GM12878 (cell line): Measurements from ENCODE around the gene YPEL4. TPM values are rescaled to one million over a fixed set of nuclear protein-coding genes. Genes with fewer than 3 reads are reported as not detected.

ENCODE experiments used
- ASH2L ChIP-seq: fragments of 300-600, 200-600 bp; sonication (generic); IDR thresholded peaks from 2 replicates; pipeline ENCODE4 v1.6.1; 2017; ENCODE audit warnings: low read depth, mild to moderate bottlenecking, borderline replicate concordance
- BACH1 ChIP-seq: fragments of 450-650 bp; IDR thresholded peaks from 2 replicates; pipeline ENCODE4 v1.6.1; 2017; ENCODE audit warnings: mild to moderate bottlenecking, borderline replicate concordance
- BRCA1 ChIP-seq: IDR thresholded peaks from 2 replicates; pipeline ENCODE4 v1.6.1; 2011; ENCODE audit warnings: low read depth, low read length, improper control_type of control experiment
- CEBPZ ChIP-seq: fragments of 150-350 bp; IDR thresholded peaks from 2 replicates; pipeline ENCODE4 v1.6.1; 2016; ENCODE audit warnings: low read depth, low read length
- CHD4 ChIP-seq: fragments of 200-600 bp; sonication (generic); IDR thresholded peaks from 2 replicates; pipeline ENCODE4 v1.6.1; 2016; ENCODE audit warnings: mild to moderate bottlenecking
- CREM ChIP-seq: IDR thresholded peaks from 2 replicates; pipeline ENCODE4 v1.6.1; 2014; ENCODE audit warnings: antibody characterized with exemption, low read depth
- GABPA ChIP-seq: IDR thresholded peaks from 2 replicates; pipeline ENCODE4 v1.6.1; 2014; ENCODE audit warnings: antibody characterized with exemption, low read depth, mild to moderate bottlenecking, inconsistent platforms
- IKZF1 ChIP-seq: fragments of 450-650 bp; conservative IDR thresholded peaks from 2 replicates; pipeline ENCODE4 v1.6.1; 2017; ENCODE audit warnings: antibody characterized with exemption, mild to moderate bottlenecking
- IKZF2 ChIP-seq, 2 experiments: fragments of 450-650 bp; IDR thresholded peaks; 2 replicates each; pipeline ENCODE4 v1.6.1; 2017; ENCODE audit warnings: mild to moderate bottlenecking in 2 of 2, moderate library complexity in 2 of 2
- JUNB ChIP-seq: IDR thresholded peaks from 2 replicates; pipeline ENCODE4 v1.6.1; 2016; ENCODE audit warnings: antibody characterized with exemption, mild to moderate bottlenecking
- KAT2A ChIP-seq: conservative IDR thresholded peaks from 2 replicates; pipeline ENCODE4 v1.6.1; 2011; ENCODE audit warnings: low read depth, low read length; ENCODE audit not compliant: control insufficient read depth
- LARP7 ChIP-seq: fragments of 450-650 bp; IDR thresholded peaks from 2 replicates; pipeline ENCODE4 v1.6.1; 2017; ENCODE audit warnings: mild to moderate bottlenecking
- MAX ChIP-seq: IDR thresholded peaks from 2 replicates; pipeline ENCODE4 v1.6.1; 2012; ENCODE audit warnings: low read depth, low read length, improper control_type of control experiment
- MXI1 ChIP-seq: fragments of 150-350 bp; IDR thresholded peaks from 2 replicates; pipeline ENCODE4 v1.6.1; 2011; ENCODE audit warnings: low read depth, mild to moderate bottlenecking, inconsistent platforms, low read length, improper control_type of control experiment
- NR2F1 ChIP-seq: fragments of 450-650 bp; conservative IDR thresholded peaks from 2 replicates; pipeline ENCODE4 v1.6.1; 2017; ENCODE audit warnings: mild to moderate bottlenecking
- RAD51 ChIP-seq: fragments of 450-650 bp; IDR thresholded peaks from 2 replicates; pipeline ENCODE4 v1.6.1; 2016; ENCODE audit warnings: moderate library complexity, mild to moderate bottlenecking, inconsistent platforms
- RCOR1 ChIP-seq: conservative IDR thresholded peaks from 2 replicates; pipeline ENCODE4 v1.6.1; 2012; ENCODE audit warnings: low read depth, low read length, improper control_type of control experiment
- RELB ChIP-seq: fragments of 450-650 bp; IDR thresholded peaks from 2 replicates; pipeline ENCODE4 v1.6.1; 2017; ENCODE audit warnings: low read depth, mild to moderate bottlenecking, moderate library complexity
- SMAD1 ChIP-seq: fragments of 450-650 bp; IDR thresholded peaks from 2 replicates; pipeline ENCODE4 v1.6.1; 2018; ENCODE audit warnings: mild to moderate bottlenecking, low read depth; ENCODE audit not compliant: partially characterized antibody
- TARDBP ChIP-seq: IDR thresholded peaks from 2 replicates; pipeline ENCODE4 v1.6.1; 2016; ENCODE audit warnings: borderline replicate concordance
- TBL1XR1 ChIP-seq: IDR thresholded peaks from 2 replicates; pipeline ENCODE4 v1.6.1; 2012; ENCODE audit warnings: low read depth, low read length, improper control_type of control experiment
- WRNIP1 ChIP-seq: IDR thresholded peaks from 2 replicates; pipeline ENCODE4 v1.6.1; 2011; ENCODE audit warnings: low read depth, low read length, improper control_type of control experiment, borderline replicate concordance
- YY1 ChIP-seq: IDR thresholded peaks from 2 replicates; pipeline ENCODE4 v1.6.1; 2011; ENCODE audit warnings: low read depth, mild to moderate bottlenecking, low read length
- ZNF207 ChIP-seq: fragments of 450-650 bp; IDR thresholded peaks from 2 replicates; pipeline ENCODE4 v1.6.1; 2014; ENCODE audit warnings: antibody characterized with exemption, mild to moderate bottlenecking, borderline replicate concordance
- ZNF274 ChIP-seq: IDR thresholded peaks from one replicate; pipeline ENCODE4 v1.8.0; 2011; ENCODE audit not compliant: insufficient read length, insufficient read depth
- ZZZ3 ChIP-seq: IDR thresholded peaks from 2 replicates; pipeline ENCODE4 v1.6.1; 2011; ENCODE audit warnings: low read depth; ENCODE audit not compliant: control insufficient read depth, insufficient read length
- polyA plus RNA-seq, 11 experiments: library from polyadenylated mRNA; depleted of rRNA in 4 of 11; unstranded in 6 of 11; stranded (reverse) in 5 of 11; fragments of >200 nt; fragmentation: Nextera tagmentation in 4 of 11; fragmentation: Illumina TruSeq in 1 of 11; extraction: Ambion mirVana in 4 of 11; extraction: Trizol in 1 of 11; gene quantifications; 1 replicate in 1 of 11; 2 replicates in 10 of 11; pipeline versions ENCODE4 v1.2.1 to v1.2.3, GENCODE V29; 2011 to 2016; ENCODE audit warnings: inconsistent platforms in 2 of 11, missing spikeins in 2 of 11, low read depth in 1 of 11
- total RNA-seq, 4 experiments: library from RNA; depleted of rRNA in 3 of 4; stranded (reverse); fragments of >200 nt in 3 of 4; fragmentation: Illumina TruSeq in 1 of 4; extraction: Trizol in 1 of 4; gene quantifications; 2 replicates each; pipeline versions ENCODE4 v1.2.1 to v1.2.3, GENCODE V29; 2013 to 2021
- TF ChIP-seq, protein P1 (sequence below): fragments of 450-650 bp; IDR thresholded peaks from 2 replicates; pipeline ENCODE4 v1.6.1; 2016; ENCODE audit warnings: mild to moderate bottlenecking

Gene YPEL4
- total and polyA plus RNA-seq, 10 of the 15 experiments (the other 5 are each of a cell fraction or from before 2014, with no cell fraction given) = 0.07 to 0.50 (median 0.13) TPM; not detected in 5

DNA sequence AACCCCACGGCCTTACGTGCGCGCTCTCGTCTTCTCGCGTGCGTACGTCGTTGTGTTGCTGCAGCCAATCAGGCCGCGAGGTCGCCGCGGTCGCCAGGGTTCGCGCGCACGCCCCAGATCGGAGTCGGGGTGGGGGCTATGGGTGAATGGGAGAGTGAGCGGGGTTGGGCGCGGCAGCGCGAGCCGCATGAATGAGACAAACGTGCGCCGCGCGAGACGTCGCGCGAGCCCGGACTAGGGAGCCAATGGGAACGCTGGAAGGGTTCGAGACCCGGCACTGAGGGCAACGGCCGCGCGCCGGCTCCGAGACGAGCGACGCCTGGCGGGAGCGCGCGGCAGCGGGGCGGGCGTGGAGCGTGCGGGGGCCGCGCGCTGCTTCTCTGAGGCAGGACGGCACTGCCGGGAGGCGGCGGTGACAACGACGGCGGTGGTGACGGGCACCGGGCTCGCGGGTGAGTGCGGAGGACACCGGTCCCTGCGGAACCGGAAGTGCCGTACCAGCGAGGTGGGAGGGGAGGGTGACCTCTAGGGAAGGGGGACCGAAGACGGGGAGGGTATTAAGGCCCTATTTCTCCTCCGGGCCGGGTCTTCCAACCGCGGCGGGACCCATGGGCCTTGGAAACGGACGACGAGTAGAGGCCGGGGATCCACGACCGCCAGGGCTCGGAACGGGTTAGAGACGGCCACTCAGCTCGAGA lies 18.2 kb upstream of the YPEL4 start, which contains the start of gene ZDHHC5 (continued):
- TF ChIP-seq ZNF274 (no peak), JUNB (no peak), NR2F1 (peak; percentile 76), MAX (peak; percentile 43; the same call in 1 of the 2 replicates), ZZZ3 (no peak), CEBPZ (no peak), WRNIP1 (no peak), RCOR1 (no peak), IKZF1 (peak; percentile 64), CHD4 (no peak), LARP7 (peak; percentile 94), KAT2A (no peak), TBL1XR1 (no peak), BACH1 (peak; percentile 86), RAD51 (no peak), MXI1 (peak; percentile 61), CREM (no peak; the same call in 1 of the 2 replicates), RELB (no peak), IKZF2 (IDR thresholded peaks at IDR 0.05) (no peak), BRCA1 (peak; percentile 65), ASH2L (peak; percentile 47; the same call in 1 of the 2 replicates), GABPA (peak; percentile 71; the same call in 1 of the 2 replicates), SMAD1 (no peak), YY1 (peak; percentile 11; the same call in 1 of the 2 replicates), TARDBP (no peak), ZNF207 (no peak; the same call in none of the 2 replicates)
- TF ChIP-seq, protein P1, sequence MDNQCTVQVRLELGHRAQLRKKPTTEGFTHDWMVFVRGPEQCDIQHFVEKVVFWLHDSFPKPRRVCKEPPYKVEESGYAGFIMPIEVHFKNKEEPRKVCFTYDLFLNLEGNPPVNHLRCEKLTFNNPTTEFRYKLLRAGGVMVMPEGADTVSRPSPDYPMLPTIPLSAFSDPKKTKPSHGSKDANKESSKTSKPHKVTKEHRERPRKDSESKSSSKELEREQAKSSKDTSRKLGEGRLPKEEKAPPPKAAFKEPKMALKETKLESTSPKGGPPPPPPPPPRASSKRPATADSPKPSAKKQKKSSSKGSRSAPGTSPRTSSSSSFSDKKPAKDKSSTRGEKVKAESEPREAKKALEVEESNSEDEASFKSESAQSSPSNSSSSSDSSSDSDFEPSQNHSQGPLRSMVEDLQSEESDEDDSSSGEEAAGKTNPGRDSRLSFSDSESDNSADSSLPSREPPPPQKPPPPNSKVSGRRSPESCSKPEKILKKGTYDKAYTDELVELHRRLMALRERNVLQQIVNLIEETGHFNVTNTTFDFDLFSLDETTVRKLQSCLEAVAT = no peak; the same call in 1 of the 2 replicates
